Caco-2 (cell line): ENCODE data around the gene GRIK3. TPM values are rescaled to one million over a fixed set of nuclear protein-coding genes. Genes with fewer than 3 reads are reported as not detected.

ENCODE experiments used
- BruUV-seq: library from RNA; stranded (reverse); fragments of 400-500 nt; replicated peaks from 2 replicates; lab custom pipeline; 2021; lab: Mats Ljungman, UMichigan
- CTCF ChIA-PET: fragments of 300-600 bp; sonication (Branson Sonifier 250); formaldehyde crosslinking; loops from one replicate; lab custom pipeline; 2022; ENCODE audit warnings: antibody characterized with exemption; lab: Charles Lee
- POLR2A ChIA-PET: fragments of 300-600 bp; sonication (Branson Sonifier 250); formaldehyde crosslinking; loops from one replicate; lab custom pipeline; 2022; ENCODE audit warnings: antibody characterized with exemption; lab: Charles Lee
- DNase-seq, 2 experiments: peaks; one replicate each; pipeline versions ENCODE4 v3.0.0 to v3.0.0-alpha.2; 2020 to 2022
- H3K27me3 ChIP-seq: replicated peaks from 2 replicates; pipeline ENCODE4 v1.6.0; 2011; ENCODE audit warnings: low read length; ENCODE audit not compliant: control insufficient read depth, insufficient read depth
- H3K36me3 ChIP-seq: 2 replicates; pipeline ENCODE4 v1.5.1; 2011; ENCODE audit warnings: low read length; ENCODE audit not compliant: control insufficient read depth, insufficient read depth
- H3K4me1 ChIP-seq: fragments of 250-450 bp; sonication (Bioruptor Pico); 2 replicates; pipeline ENCODE4 v1.5.1; 2020; ENCODE audit warnings: mild to moderate bottlenecking
- H3K4me3 ChIP-seq: 2 replicates; pipeline ENCODE4 v1.5.1; 2011; ENCODE audit warnings: low read depth, mild to moderate bottlenecking, control low read depth, low read length
- H3K9me3 ChIP-seq: fragments of 250-450 bp; sonication (Bioruptor Pico); 2 replicates; pipeline ENCODE4 v1.5.1; 2020; ENCODE audit warnings: mild to moderate bottlenecking, moderate library complexity
- H3K27ac Mint-ChIP-seq: one replicate; pipeline ENCODE4 v1.8.0; 2022; ENCODE audit warnings: mixed read lengths; ENCODE audit not compliant: unreplicated experiment
- H3K27me3 Mint-ChIP-seq: one replicate; pipeline ENCODE4 v1.8.0; 2022; ENCODE audit warnings: mixed read lengths; ENCODE audit not compliant: insufficient read depth, unreplicated experiment
- H3K36me3 Mint-ChIP-seq: one replicate; pipeline ENCODE4 v1.8.0; 2022; ENCODE audit warnings: mild to moderate bottlenecking, mixed read lengths; ENCODE audit not compliant: insufficient read depth, unreplicated experiment
- H3K4me1 Mint-ChIP-seq: one replicate; pipeline ENCODE4 v1.8.0; 2022; ENCODE audit warnings: low read depth, mixed read lengths; ENCODE audit not compliant: unreplicated experiment
- H3K4me3 Mint-ChIP-seq: one replicate; pipeline ENCODE4 v1.8.0; 2022; ENCODE audit warnings: mild to moderate bottlenecking, moderate library complexity, mixed read lengths; ENCODE audit not compliant: unreplicated experiment
- H3K9me3 Mint-ChIP-seq: one replicate; pipeline ENCODE4 v1.8.0; 2022; ENCODE audit warnings: mixed read lengths; ENCODE audit not compliant: unreplicated experiment
- CTCF ChIP-seq, 2 experiments: fragments of 200-600 bp in 1 of 2; IDR thresholded peaks; 1 replicate in 1 of 2; 2 replicates in 1 of 2; pipeline versions ENCODE4 v1.5.1 to v1.8.0; 2011 to 2022; ENCODE audit warnings: antibody characterized with exemption in 1 of 2, control low read depth in 1 of 2, inconsistent platforms in 1 of 2, low read depth in 1 of 2, low read length in 1 of 2, mild to moderate bottlenecking in 1 of 2, moderate library complexity in 1 of 2; ENCODE audit not compliant: insufficient read depth in 1 of 2, severe bottlenecking in 1 of 2, unreplicated experiment in 1 of 2
- intact Hi-C: fragments of 100-400 bp; cut with micrococcal nuclease; formaldehyde crosslinking; loops from one replicate; pipeline ENCODE4 v1.10.0; 2022; ENCODE audit not compliant: unreplicated experiment
- total RNA-seq: library from RNA; stranded (reverse); gene quantifications from 2 replicates; pipeline ENCODE4 v1.2.3, GENCODE V29; 2022

The GRIK3 gene
- total RNA-seq, 1 experiment from 2014 or later, result not detected

GRCh38 chr1:36796106-36796590, 238.2 kb downstream of the GRIK3 start:
- Histone ChIP-seq H3K36me3 (no peaks in the 10 kb centered on the region), H3K4me3 (no peak overlapping the region), H3K9me3 (no peaks in the 10 kb centered on the region), H3K27me3 (no peaks in the 10 kb centered on the region), H3K4me1 (no peaks in the 10 kb centered on the region)
- no peak for DNase-seq
- Mint-ChIP-seq H3K27me3 (peaks cover 2% of the 10 kb centered on the region), H3K27ac (no peak overlapping the region), H3K4me1 (no peaks in the 10 kb centered on the region), H3K36me3 (no peaks in the 10 kb centered on the region), H3K9me3 (no peaks in the 10 kb centered on the region), H3K4me3 (no peak overlapping the region)
- intact Hi-C loops, result no loop called here
- ChIA-PET CTCF (no interaction called here), POLR2A (no interaction called here)
- TF ChIP-seq CTCF (IDR thresholded peaks at IDR 0.05; ENCODE audit: insufficient read depth in 1 of 2, low read depth in 1 of 2, low read length in 1 of 2, severe bottlenecking in 1 of 2, unreplicated experiment in 1 of 2), result no peak
- BruUV-seq, result no TSS peak

- Mint-ChIP-seq H3K4me3 (no peak overlapping the region), H3K27me3 (peaks cover 2% of the 10 kb centered on the region), H3K9me3 (no peaks in the 10 kb centered on the region), H3K4me1 (no peaks in the 10 kb centered on the region), H3K36me3 (no peaks in the 10 kb centered on the region), H3K27ac (no peak overlapping the region)
- no peaks in the 10 kb centered on the region for H3K27me3 ChIP-seq
- ChIA-PET CTCF (no interaction called here), POLR2A (no interaction called here)
- no TSS peak for BruUV-seq
- no peaks in the 10 kb centered on the region for H3K36me3 ChIP-seq
- no peak for DNase-seq
- H3K4me1 ChIP-seq, result no peaks in the 10 kb centered on the region
- H3K9me3 ChIP-seq, result no peaks in the 10 kb centered on the region
- intact Hi-C loops, result no loop called here
- H3K4me3 ChIP-seq, result no peak overlapping the region
- TF ChIP-seq CTCF (IDR thresholded peaks at IDR 0.05; ENCODE audit: insufficient read depth in 1 of 2, low read depth in 1 of 2, low read length in 1 of 2, severe bottlenecking in 1 of 2, unreplicated experiment in 1 of 2), result no peak
These were observed 239.9 kb downstream of the GRIK3 start for GRCh38 chr1:36794460-36794859.

- Mint-ChIP-seq H3K9me3 (no peaks in the 10 kb centered on the region), H3K4me3 (no peak overlapping the region), H3K27ac (no peak overlapping the region), H3K4me1 (no peaks in the 10 kb centered on the region), H3K27me3 (peaks cover 2% of the 10 kb centered on the region), H3K36me3 (no peaks in the 10 kb centered on the region)
- ChIA-PET POLR2A (no interaction called here), CTCF (no interaction called here)
- Histone ChIP-seq H3K4me1 (no peaks in the 10 kb centered on the region), H3K9me3 (no peaks in the 10 kb centered on the region), H3K4me3 (no peak overlapping the region), H3K36me3 (no peaks in the 10 kb centered on the region), H3K27me3 (no peaks in the 10 kb centered on the region)
- intact Hi-C loops, result no loop called here
- no TSS peak for BruUV-seq
- DNase-seq, result no peak
- TF ChIP-seq CTCF (IDR thresholded peaks at IDR 0.05; ENCODE audit: insufficient read depth in 1 of 2, low read depth in 1 of 2, low read length in 1 of 2, severe bottlenecking in 1 of 2, unreplicated experiment in 1 of 2), result no peak
These were observed 240.9 kb downstream of the GRIK3 start for GRCh38 chr1:36793452-36793851.
